Keratinocyte (primary cell): ENCODE measurements around the gene SSTR3. TPM values are rescaled to one million over a fixed set of nuclear protein-coding genes. Genes with fewer than 3 reads are reported as not detected.
A peak's percentile ranks its signal among the peaks of the same experiment; 100 is the strongest.

Source experiments
- DNase-seq: peaks from one replicate; pipeline ENCODE4 v3.0.0-alpha.2; 2011; ENCODE audit warnings: low read depth, missing footprints, low spot score
- FAIRE-seq: peaks from 2 replicates; lab custom pipeline; 2011; peaks lifted over from hg19 to GRCh38; lab: Jason Lieb, UNC
- H2AFZ ChIP-seq: 2 replicates; pipeline ENCODE4 v1.6.0; 2012; ENCODE audit warnings: low read length, control low read depth, inconsistent platforms; ENCODE audit not compliant: control insufficient read depth
- H3K27ac ChIP-seq: 2 replicates; pipeline ENCODE4 v1.5.1; 2011; ENCODE audit warnings: low read length; ENCODE audit not compliant: control insufficient read depth, insufficient read depth
- H3K27me3 ChIP-seq: 3 replicates; pipeline ENCODE4 v1.6.0; 2011; ENCODE audit warnings: low read length; ENCODE audit not compliant: control insufficient read depth, insufficient read depth; ENCODE audit errors: extremely low read depth
- H3K36me3 ChIP-seq, 2 experiments: 2 replicates in 1 of 2; 3 replicates in 1 of 2; pipeline ENCODE4 v1.5.1; 2011; ENCODE audit warnings: low read length in 2 of 2, mild to moderate bottlenecking in 1 of 2; ENCODE audit not compliant: control insufficient read depth in 2 of 2, insufficient read depth in 2 of 2; ENCODE audit errors: extremely low read depth in 1 of 2
- H3K4me1 ChIP-seq: 3 replicates; pipeline ENCODE4 v1.5.1; 2011; ENCODE audit warnings: low read length; ENCODE audit not compliant: control insufficient read depth, insufficient read depth; ENCODE audit errors: extremely low read depth
- H3K4me2 ChIP-seq: 3 replicates; pipeline ENCODE4 v1.6.0; 2011; ENCODE audit warnings: low read depth, low read length; ENCODE audit not compliant: control insufficient read depth, insufficient read depth; ENCODE audit errors: extremely low read depth
- H3K4me3 ChIP-seq, 3 experiments: fragments of 200-600 bp in 1 of 3; sonication (generic) in 1 of 3; 2 replicates in 2 of 3; 3 replicates in 1 of 3; pipeline ENCODE4 v1.5.1; 2011 to 2016; ENCODE audit warnings: low read length in 3 of 3, mild to moderate bottlenecking in 3 of 3, control low read depth in 2 of 3, inconsistent platforms in 1 of 3, low read depth in 1 of 3, mixed read lengths in 1 of 3, mixed run types in 1 of 3, moderate library complexity in 1 of 3; ENCODE audit not compliant: control insufficient read depth in 2 of 3, insufficient read depth in 2 of 3; ENCODE audit errors: extremely low read depth in 1 of 3
- H3K79me2 ChIP-seq: 2 replicates; pipeline ENCODE4 v1.6.0; 2012; ENCODE audit warnings: low read length; ENCODE audit not compliant: control insufficient read depth, insufficient read depth
- H3K9ac ChIP-seq: 3 replicates; pipeline ENCODE4 v1.6.0; 2011; ENCODE audit warnings: low read length; ENCODE audit not compliant: control insufficient read depth, insufficient read depth; ENCODE audit errors: extremely low read depth
- H3K9me1 ChIP-seq: 3 replicates; pipeline ENCODE4 v1.6.0; 2011; ENCODE audit warnings: low read length; ENCODE audit not compliant: control insufficient read depth, insufficient read depth; ENCODE audit errors: extremely low read depth
- H3K9me3 ChIP-seq: 2 replicates; pipeline ENCODE4 v1.5.1; 2012; ENCODE audit warnings: low read depth, low read length; ENCODE audit not compliant: control insufficient read depth
- H4K20me1 ChIP-seq: 3 replicates; pipeline ENCODE4 v1.6.0; 2011; ENCODE audit warnings: low read length; ENCODE audit not compliant: control insufficient read depth, insufficient read depth; ENCODE audit errors: extremely low read depth
- EZH2 ChIP-seq: IDR thresholded peaks from one replicate; pipeline ENCODE4 v1.6.1; 2012; ENCODE audit warnings: inconsistent platforms, mild to moderate bottlenecking, low read length, moderate library complexity
- dilution Hi-C: fragments of 300-500 bp; cut with MboI; formaldehyde crosslinking; loops from one replicate; pipeline ENCODE4 v1.7.0; 2020; ENCODE audit warnings: low sequenced_read_pairs; ENCODE audit not compliant: extremely low pct_ligation_motif_present
- polyA plus RNA-seq, 5 experiments: library from polyadenylated mRNA; depleted of rRNA in 3 of 5; stranded (reverse) in 3 of 5; stranded (forward) in 1 of 5; unstranded in 1 of 5; fragments of >200 nt; gene quantifications; 1 replicate in 1 of 5; 2 replicates in 3 of 5; 3 replicates in 1 of 5; pipeline versions ENCODE4 v1.2.1 to v1.2.3, GENCODE V29; 2011 to 2012; ENCODE audit warnings: missing spikeins in 2 of 5, low read depth in 1 of 5, low replicate concordance in 1 of 5
- TF ChIP-seq, protein P1 (sequence below), 3 experiments: IDR thresholded peaks in 1 of 3; conservative IDR thresholded peaks in 1 of 3; optimal IDR thresholded peaks in 1 of 3; 2 replicates in 2 of 3; 3 replicates in 1 of 3; pipeline versions ENCODE3 to v1.5.1; 2011; ENCODE audit warnings: low read length in 3 of 3, mild to moderate bottlenecking in 3 of 3, moderate library complexity in 2 of 3, control low read depth in 1 of 3, inconsistent platforms in 1 of 3; ENCODE audit not compliant: insufficient read depth in 2 of 3; ENCODE audit errors: extremely low read depth in 1 of 3

The SSTR3 gene
- polyA plus RNA-seq, 1 donor (not counting 4 experiments of a cell fraction or from before 2014, with no cell fraction given) = not detected

DNA sequence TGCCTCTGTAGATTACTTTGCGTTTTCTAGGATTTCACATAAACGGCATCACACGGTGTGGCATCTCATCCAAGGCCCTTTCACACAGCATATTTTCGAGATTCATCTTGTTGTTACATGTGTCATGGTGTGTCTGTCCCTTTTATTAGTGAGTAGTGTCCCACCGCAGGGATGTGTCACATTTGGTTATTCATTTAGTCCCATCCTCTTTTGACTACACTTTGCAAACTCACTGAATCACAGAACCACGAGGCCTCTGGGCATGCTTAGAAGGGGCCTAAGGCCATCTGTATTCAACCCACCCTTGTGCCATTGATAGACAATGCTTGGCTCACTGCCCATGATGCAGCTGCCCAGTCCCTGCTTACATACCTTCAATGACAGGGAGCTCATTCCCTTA is 36.0 kb upstream of the SSTR3 start:
- dilution Hi-C loops = no loop called here
- peaks cover 2% of the 10 kb centered on the region for H3K9me1 ChIP-seq
- no peak overlapping the region for H3K9ac ChIP-seq
- TF ChIP-seq EZH2 = no peak
- TF ChIP-seq, protein P1, sequence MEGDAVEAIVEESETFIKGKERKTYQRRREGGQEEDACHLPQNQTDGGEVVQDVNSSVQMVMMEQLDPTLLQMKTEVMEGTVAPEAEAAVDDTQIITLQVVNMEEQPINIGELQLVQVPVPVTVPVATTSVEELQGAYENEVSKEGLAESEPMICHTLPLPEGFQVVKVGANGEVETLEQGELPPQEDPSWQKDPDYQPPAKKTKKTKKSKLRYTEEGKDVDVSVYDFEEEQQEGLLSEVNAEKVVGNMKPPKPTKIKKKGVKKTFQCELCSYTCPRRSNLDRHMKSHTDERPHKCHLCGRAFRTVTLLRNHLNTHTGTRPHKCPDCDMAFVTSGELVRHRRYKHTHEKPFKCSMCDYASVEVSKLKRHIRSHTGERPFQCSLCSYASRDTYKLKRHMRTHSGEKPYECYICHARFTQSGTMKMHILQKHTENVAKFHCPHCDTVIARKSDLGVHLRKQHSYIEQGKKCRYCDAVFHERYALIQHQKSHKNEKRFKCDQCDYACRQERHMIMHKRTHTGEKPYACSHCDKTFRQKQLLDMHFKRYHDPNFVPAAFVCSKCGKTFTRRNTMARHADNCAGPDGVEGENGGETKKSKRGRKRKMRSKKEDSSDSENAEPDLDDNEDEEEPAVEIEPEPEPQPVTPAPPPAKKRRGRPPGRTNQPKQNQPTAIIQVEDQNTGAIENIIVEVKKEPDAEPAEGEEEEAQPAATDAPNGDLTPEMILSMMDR (optimal IDR thresholded peaks at IDR 0.05 in 1 of 3, IDR thresholded peaks at IDR 0.05 in 1 of 3, conservative IDR thresholded peaks at IDR 0.05 in 1 of 3; ENCODE audit: extremely low read depth in 1 of 3, insufficient read depth in 2 of 3, low read length in 3 of 3) = no peak
- H3K27ac ChIP-seq = no peak overlapping the region
- peak; percentile 69 for DNase-seq
- FAIRE-seq = peak; percentile 53
- no peak overlapping the region for H3K4me2 ChIP-seq
- no peak overlapping the region for H3K4me3 ChIP-seq
- H3K9me3 ChIP-seq = no peaks in the 10 kb centered on the region
- H3K36me3 ChIP-seq = no peaks in the 10 kb centered on the region
- H4K20me1 ChIP-seq = no peaks in the 10 kb centered on the region
- H2AFZ ChIP-seq = no peak overlapping the region
- H3K4me1 ChIP-seq = peaks cover 20% of the 10 kb centered on the region
- H3K79me2 ChIP-seq = peaks cover 6% of the 10 kb centered on the region
- H3K27me3 ChIP-seq = no peaks in the 10 kb centered on the region

DNA sequence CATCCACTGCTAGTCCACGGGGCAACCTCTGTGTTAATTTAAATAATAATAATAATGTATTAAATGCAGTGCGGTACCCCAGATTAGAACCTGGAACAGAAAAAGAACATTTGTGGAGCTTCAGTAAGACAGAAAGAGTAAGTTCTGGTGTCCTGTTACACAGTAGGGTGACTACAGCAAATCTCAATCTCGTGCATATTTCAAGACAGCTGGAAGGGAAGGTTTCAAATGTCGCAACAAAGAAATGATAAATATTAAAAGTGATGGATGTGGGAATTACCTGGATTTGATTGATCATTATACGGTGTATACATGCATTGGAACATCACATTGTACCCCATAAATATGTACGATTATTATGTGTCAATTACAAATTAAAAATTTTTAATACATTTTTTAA is 33.5 kb upstream of the SSTR3 start:
- FAIRE-seq (no peak), DNase-seq (no peak)
- Histone ChIP-seq H3K79me2 (peaks cover 15% of the 10 kb centered on the region), H3K9me1 (peaks cover 2% of the 10 kb centered on the region), H3K36me3 (peaks cover 6 to 14% of the 10 kb centered on the region in 2 experiments), H4K20me1 (no peaks in the 10 kb centered on the region), H3K27me3 (no peaks in the 10 kb centered on the region), H3K9ac (no peak overlapping the region), H3K4me1 (peaks cover 33% of the 10 kb centered on the region), H3K4me2 (no peak overlapping the region), H3K27ac (no peak overlapping the region), H2AFZ (no peak overlapping the region), H3K9me3 (no peaks in the 10 kb centered on the region), H3K4me3 (no peak overlapping the region)
- TF ChIP-seq EZH2 = no peak
- TF ChIP-seq, protein P1 (optimal IDR thresholded peaks at IDR 0.05 in 1 of 3, IDR thresholded peaks at IDR 0.05 in 1 of 3, conservative IDR thresholded peaks at IDR 0.05 in 1 of 3; ENCODE audit: extremely low read depth in 1 of 3, insufficient read depth in 2 of 3, low read length in 3 of 3) = no peak
- dilution Hi-C loops = no loop called here
